T-helper 2 cell treated with Interferon-gamma antibody and Interleukin-4, amounts not matched to agents 100 ng/mL and 5 ng/mL, for 36 hours (primary cell): ENCODE data around the gene GJD4. TPM values are rescaled to one million over a fixed set of nuclear protein-coding genes. Genes with fewer than 3 reads are reported as not detected.

Experiments used
- intact Hi-C: fragments of 100-400 bp; cut with micrococcal nuclease; formaldehyde crosslinking; loops from one replicate; pipeline ENCODE4 v1.15.1; 2023
- total RNA-seq: library from RNA; stranded (reverse); gene quantifications from 2 replicates; pipeline ENCODE4 v1.2.3, GENCODE V29; 2022

GJD4 gene
- total RNA-seq, 1 donor from 2014 or later, result not detected

DNA sequence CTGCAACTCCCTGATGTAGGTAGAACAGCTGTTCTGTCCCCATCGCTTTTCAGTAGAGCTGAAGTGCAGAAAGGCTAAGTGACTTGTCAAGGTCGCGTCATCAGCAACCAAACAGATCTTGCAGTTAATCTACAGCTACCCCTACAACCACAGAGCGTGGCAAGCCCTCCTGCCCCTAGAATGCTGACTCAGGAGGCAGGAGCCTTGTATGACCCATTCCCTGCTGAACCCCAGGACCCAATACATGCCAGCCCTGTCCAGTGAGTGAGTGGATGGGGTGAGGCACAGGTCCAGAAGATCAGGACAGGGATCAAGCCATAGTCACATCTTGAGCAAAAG lies 26.6 kb upstream of the GJD4 start:
- intact Hi-C loops, result no loop called here

DNA sequence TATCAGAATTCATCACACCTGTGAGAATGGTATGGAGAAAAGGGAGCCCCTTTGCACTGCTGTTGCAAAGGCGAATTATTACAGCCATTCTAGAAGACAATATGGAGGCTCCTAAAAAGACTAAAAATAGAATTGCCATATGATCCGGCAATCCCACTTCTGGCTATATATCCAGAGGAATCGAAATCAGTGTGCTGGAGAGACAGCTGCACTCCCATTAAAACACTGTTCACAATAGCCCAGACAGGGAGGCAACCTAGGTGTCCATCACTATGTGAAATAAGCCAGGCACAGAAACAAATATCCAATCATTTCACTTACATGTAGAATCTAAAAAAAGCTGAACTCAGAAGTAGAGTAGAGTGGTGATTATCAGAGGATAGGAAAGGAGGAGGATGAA lies 26.0 kb upstream of the GJD4 start:
- intact Hi-C loops, result no loop called here

DNA sequence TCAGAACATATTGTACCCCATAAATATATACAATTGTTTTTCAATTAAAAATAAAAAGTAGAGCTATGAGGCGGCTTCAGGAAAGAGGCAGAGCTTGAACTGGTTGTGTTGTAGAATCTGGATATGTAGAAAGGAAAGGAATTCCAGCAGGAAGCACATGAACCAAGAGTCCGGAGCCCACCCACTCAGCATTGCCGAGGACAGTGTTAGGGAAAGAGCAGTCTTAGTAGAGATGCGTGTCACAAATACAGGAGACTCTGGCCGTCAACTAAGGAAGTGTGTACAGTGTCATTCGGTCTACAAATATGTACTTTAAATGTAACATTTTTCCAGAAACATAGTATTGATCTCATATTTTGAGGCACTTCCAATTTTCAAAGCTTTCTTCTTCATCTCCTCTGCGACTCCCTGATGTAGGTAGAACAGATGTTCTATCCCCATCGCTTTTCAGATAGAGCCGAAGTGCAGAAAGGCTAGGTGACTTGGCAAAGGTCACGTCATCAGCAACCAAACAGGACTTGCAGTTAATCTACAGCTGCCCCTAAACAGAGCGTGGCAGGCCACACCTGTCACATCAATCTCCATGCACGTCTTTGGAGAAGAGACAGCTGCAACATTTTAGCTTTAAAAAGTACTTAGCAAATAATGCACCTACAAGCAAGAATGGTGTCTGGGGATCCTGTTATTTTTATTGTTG lies 25.3 kb upstream of the GJD4 start:
- intact Hi-C loops, result no loop called here

DNA sequence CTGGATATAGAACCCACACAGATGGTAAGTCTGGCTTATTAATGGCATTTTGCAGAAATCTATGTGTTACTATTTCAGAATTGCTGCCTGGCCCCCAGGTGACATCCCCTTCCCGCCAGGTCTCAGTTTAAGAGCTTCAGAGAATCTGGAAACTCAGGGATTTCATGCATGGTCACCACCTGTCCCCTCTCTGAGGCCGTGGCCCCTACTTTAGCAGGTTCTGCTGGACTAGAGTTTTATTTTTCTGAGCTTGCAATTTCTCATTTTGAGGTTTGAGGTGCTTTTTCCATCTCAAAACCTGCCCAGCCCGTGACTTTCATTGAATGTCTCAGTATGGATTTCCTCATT lies 24.7 kb upstream of the GJD4 start:
- intact Hi-C loops, result no loop called here

DNA sequence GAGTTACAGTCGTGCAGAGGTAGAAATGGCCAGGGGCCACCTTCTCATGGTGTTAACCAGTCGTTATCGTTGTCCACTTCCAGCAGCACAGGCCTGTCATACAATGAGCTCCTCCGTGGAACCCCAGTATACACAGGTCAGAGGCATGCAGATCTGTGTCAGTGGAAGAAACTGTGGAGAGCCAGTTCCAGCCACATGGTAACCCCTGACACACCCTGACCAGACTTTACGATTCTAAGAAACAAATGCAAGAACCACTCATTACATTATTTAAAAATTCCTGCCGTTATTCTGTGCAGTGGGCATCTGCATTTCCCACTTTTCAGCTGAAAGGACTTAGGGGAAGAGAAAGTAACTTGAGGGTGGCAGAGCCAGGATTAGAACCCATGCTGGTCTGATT lies 23.5 kb upstream of the GJD4 start:
- intact Hi-C loops, result no loop called here

DNA sequence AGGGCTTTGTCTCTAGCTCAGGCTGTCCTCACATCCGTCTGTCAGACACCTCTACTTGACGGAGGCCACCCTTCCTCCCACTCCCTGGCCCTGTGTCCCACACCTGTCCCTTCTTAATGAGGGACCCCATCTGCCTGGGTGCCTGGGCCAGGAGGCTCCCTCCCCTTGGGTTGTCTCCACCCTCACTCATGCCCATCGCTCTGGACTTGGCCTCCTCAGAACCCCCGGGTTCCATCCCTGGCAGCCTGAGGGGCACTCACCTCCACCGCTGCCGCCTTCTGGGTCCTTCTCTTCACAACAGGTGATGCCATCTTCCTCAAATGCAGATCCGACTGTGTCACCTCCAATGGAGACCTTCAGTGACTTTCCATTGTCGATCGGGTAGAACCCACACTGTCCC lies 20.2 kb upstream of the GJD4 start:
- intact Hi-C loops, result no loop called here

DNA sequence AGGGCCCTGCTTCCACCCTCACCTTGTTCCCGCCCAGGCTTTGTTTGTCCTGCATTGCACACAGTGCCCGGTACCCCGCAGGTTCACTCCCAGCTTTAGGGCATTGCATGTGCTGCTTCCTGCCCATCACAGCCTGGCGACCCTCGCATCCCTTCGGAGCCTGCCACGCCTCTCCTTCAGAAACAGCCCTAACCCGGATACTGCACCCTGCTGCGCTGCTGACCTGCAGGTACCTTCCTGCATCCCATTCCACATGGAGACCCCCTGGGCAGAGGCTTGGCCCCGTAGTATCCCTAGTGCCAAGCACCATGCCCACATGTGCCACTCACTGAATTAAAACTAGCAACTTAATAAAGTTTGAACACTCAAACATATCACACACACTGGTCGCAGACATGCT lies 19.8 kb upstream of the GJD4 start:
- intact Hi-C loops, result no loop called here

DNA sequence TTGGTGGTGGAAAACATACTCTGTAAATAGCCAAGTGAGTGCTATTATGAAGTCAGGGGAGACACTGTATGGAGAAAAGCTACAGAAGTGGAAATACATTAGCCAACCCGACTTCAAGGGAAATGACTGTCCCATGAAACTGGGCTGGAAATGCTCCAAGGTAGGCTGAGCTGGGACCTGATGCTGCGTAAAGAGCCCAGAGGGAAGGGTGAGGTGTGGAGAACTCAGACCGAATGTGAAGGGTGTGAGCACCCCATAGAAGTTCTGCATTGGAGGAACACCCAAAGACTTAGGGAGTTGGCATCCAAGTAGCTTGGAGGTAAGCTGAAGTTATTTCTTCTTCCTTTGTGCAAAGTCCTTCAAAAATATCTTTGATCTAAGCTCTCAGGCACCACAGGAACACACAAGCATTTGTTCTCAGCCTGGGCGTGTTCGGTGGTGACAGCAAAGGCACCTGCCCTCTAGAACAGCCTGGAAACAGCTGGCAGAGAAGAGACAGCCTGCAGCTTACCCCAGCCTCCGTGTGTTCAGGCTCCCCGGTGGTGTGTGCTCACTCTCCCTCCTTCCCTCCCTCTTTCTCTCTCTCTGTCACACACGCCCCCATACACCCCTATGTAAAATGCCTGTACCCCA lies 19.1 kb upstream of the GJD4 start:
- intact Hi-C loops, result no loop called here

DNA sequence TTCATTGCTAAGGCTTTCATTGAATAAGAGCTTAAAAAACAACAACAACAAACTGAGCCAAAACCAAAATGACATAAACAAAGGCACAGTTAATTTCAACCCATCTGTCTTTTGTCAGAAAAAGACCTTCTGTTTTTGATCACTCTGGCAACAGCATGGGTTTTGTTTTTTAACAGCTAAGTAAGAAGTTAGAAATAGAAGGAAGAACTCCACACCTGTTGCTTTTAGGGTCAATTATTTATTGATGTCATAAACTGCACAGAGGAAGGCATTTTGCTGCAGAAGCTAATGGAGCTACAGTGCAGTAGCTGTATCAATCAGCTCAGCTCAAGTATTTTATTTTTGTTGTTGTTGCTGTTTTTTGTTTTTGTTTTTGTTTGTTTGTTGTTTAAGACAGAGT lies 16.3 kb upstream of the GJD4 start:
- intact Hi-C loops, result no loop called here

DNA sequence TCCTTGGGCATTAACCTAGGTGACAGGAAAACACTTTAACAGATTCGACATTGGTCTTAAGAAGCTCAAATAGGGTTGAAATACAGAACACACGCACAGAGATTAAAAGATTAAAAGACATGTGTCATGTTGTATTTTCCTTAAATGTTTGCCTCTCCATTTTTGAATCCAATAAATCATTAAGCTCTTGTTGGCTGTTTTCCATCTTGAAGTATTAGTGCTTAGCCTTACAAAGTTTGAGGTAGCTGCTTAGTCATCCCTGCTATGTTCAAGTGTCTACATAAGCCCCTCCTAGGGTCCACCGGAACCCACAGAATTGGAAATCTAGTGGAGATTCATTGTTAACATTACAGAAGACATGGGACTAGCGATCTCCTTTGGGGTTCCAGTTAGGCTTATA lies 12.7 kb upstream of the GJD4 start:
- intact Hi-C loops, result no loop called here

DNA sequence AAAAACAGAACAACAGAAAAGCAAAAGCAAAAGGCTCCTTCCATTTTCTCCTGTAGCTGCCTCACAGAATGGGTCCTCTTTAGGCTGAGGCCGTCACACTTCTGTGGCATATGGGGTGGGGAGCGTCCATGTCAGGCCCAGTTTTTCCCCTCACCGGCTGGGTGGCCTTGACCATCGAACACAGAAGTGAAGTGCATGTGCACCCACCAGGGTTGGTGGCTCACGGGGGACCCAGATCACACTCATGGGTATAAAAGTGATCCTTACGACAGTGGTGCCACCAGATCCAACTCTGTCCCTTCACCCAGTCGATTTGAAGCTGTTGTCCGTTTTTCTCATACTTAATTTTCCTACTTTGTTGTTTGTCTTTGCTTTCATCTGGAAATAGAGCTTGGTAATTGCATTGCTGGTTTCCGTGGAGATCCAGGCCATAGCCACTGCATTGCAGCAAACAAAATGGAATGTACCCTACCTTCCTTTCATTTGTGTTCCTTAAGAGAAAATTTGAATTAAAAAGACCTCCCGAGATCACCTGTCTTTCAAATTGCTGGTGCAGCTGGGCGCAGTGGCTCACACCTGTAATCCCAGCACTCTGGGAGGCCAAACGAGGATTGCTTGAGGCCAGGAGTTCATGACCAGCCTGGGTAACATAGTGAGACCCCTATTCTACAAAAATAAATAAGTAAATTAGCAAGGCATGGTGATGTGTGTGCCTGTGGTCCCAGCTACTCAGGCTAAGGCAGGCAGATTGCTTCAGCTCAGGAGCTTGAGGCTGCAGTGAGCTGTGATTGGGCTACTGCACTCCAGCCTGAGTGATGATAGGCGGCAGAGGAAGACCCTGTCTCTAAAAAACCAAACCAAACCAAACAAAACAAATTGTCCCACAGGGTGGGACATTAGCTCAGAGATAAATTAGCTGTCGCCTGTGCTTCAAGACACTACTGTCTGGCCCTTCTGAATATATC lies 10.7 kb upstream of the GJD4 start:
- intact Hi-C loops, result no loop called here

DNA sequence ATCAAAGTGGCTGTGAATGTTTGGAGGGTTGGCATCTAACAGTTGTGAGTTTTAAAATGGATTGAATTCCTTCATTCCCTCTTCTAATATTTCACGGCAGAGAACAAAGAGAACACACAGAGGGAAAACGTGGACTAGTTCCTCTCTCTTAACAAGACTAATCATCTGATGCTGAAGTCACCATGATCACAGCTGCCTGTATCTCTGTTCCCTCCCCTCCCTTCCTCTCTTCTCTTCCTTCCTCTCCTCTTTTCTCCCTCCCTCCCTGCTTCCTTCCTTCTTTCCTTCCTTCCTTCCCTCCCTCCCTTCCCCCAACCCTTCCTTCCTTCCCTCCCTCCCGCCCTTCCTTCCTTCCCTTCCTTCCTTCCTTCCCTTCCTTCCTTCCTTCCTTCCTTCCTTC lies 10.0 kb upstream of the GJD4 start:
- intact Hi-C loops, result no loop called here

DNA sequence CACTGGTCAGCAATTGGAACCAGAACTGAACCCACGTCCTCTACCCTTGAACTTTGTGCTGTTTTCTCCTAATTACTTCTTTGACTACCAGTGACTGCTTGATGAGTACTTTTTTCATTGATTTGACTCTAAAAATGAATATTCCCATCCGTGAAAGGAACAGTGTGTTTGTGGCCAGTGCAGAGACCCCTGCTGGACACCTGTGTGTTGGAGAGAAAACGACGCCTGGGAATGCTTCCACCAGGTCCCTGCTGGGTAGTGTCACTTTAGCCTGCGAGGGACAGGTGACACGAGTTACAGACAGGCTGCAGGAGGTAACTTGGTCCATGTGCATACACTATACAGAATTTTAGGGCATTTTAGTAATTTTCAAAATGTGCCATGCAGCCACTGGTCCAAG lies 6.8 kb upstream of the GJD4 start:
- intact Hi-C loops, result no loop called here

DNA sequence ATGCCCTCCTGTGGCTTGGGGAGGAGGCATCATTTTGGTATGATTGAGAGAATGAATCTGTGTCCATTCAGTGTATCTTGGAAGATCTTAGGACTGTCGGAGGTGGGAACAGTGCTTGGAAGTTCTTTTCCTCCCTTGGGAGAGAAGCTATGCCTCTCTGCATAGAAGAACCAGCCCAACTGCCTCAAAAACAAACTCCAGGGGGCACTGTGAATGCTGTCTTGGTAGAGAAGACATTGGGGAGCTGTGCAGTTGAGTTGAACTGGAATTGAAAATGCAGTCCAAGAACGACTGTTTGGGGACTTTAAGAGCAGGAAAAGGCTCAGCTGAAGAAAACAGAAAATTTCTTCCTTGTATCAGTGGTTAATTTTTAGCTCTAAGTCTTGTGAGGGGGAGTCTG lies 4.9 kb upstream of the GJD4 start:
- intact Hi-C loops, result no loop called here

DNA sequence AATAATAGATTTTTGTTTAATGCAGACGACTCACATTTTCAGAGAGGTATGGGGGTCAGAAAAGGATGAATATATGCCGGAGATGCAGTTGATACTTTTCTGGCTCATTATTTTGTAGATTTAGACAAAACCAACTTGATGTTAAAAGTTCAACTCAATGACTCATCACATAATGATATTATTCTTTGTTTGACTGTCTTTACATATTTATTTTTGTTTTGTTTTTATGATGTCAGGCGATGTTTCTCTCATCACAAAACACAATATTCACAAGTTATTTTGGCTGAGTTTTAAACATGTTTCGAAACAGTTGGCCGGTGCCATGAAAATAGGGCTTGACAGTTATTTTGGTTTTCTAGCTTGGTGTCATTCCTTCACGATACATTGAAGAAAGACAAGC lies 1.3 kb downstream of the GJD4 start:
- intact Hi-C loops, result no loop called here

DNA sequence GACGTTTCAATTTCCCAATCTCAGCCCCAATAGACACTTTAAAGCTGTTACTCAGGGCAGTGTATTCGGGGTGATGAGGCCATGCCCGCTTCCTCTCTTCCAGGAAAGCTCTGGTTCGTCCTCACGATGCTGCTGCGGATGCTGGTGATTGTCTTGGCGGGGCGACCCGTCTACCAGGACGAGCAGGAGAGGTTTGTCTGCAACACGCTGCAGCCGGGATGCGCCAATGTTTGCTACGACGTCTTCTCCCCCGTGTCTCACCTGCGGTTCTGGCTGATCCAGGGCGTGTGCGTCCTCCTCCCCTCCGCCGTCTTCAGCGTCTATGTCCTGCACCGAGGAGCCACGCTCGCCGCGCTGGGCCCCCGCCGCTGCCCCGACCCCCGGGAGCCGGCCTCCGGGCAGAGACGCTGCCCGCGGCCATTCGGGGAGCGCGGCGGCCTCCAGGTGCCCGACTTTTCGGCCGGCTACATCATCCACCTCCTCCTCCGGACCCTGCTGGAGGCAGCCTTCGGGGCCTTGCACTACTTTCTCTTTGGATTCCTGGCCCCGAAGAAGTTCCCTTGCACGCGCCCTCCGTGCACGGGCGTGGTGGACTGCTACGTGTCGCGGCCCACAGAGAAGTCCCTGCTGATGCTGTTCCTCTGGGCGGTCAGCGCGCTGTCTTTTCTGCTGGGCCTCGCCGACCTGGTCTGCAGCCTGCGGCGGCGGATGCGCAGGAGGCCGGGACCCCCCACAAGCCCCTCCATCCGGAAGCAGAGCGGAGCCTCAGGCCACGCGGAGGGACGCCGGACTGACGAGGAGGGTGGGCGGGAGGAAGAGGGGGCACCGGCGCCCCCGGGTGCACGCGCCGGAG lies 2.6 kb downstream of the GJD4 start:
- intact Hi-C loops, result no loop called here

DNA sequence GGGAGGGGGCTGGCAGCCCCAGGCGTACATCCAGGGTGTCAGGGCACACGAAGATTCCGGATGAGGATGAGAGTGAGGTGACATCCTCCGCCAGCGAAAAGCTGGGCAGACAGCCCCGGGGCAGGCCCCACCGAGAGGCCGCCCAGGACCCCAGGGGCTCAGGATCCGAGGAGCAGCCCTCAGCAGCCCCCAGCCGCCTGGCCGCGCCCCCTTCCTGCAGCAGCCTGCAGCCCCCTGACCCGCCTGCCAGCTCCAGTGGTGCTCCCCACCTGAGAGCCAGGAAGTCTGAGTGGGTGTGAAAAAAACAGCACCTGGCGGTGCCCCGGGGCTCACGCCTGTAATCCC lies 3.2 kb downstream of the GJD4 start:
- intact Hi-C loops, result no loop called here

DNA sequence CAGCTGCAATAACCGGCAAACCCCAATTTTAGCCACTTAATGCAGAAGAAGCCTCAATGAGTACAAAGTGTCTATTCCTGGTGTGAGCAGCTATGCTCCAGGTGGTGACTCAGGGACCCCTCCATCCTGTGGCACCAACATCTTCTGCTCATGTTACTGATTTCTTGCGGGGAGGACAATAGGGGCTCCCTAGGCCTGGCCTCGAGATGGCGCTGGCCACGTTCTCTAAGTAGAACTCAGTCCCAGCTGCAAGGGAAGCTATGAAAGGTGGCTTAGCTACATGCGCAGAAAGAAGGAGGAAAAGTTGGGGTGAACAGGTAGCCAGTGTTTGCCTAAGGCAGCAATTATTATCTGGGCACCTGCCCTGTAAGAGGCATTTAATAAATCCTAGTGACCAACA lies 6.6 kb downstream of the GJD4 start:
- intact Hi-C loops, result no loop called here

DNA sequence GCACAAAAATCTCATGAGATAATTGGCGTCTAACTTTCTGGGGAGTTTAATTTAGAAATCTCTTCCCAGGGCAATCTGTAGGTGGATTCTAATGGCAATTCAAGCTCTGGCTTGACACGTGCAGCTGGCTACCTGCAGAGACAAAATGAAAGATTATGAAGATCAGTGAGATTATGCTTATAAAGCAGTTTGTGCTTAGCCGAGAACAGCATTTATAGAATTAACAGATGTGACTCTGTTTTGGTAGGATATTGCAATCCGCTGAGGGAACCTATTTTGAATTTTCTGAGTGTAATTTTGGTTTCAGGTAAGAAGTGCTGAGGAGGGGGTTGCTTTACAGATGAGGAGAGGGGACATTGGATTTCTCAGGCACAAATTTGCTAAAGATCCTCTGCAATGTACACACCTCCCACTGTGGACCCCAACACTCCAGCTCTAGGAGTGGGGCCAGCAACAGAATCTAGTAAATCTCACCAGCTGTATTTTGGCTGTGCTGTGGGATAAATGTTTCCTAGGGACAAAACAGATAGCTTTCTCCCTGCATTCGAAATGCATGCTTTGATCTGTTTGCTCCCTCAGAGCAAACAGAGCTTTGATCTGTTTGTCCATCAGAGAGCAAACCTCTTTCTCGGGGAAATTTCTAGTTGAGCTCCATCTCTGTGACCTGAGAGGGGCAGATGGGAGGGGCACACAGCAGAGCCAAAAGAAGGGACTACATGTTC lies 7.4 kb downstream of the GJD4 start:
- intact Hi-C loops, result no loop called here

DNA sequence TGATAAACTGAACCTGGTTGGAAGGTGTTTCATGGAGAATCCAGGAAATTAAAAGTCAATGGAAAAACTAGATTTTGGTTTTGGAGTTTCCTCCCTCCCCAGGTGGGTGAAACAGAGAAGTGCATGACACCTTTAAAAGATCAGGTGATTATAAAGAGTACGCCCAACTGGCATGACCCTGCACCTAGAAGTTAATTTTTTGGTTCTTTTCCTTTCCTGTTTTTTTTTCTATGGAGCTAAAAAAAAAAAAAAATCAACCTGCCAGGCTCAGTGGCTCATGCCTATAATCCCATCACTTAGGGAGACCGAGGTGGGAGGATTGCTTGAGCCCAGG lies 7.9 kb downstream of the GJD4 start:
- intact Hi-C loops, result no loop called here

DNA sequence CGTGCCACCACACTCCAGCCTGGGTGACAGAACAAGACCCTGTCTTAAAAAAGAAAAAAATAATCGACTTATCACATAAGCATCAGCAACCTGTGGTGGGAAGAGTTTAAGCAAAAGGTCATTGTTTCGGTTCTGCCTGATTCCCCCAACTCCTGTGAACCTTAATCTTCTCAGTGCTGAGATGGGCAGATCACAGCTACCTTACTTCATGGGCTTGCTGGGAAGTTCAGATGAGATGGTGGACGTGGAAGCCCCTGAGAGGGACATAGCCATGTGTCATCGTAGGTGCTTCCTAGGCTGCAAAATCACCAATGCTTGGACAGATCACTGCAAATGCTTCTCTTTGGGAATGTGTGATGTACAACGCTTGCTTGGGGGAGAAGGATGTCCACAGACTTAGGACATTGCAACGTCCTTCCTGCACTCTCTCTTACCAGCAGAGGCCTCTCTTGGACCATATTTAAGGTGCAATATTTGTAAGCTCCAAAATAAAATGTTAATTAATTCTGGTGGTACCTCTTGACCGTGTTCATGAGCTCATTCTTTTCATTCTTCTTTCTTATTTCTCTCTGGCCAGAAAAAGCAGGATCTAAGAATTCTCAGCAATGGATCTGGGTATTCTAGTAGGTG lies 8.6 kb downstream of the GJD4 start:
- intact Hi-C loops, result no loop called here
